NB4 (cell line): ENCODE data around the gene TAGLN3.

Experiments used
- POLR2A ChIP-seq: IDR thresholded peaks from 2 replicates; pipeline ENCODE4 v1.6.1; 2011; ENCODE audit warnings: mild to moderate bottlenecking; ENCODE audit not compliant: insufficient read length; ENCODE audit errors: extremely low read depth
- TF ChIP-seq, protein P1 (sequence below): IDR thresholded peaks from one replicate; pipeline ENCODE4 v1.5.1; 2012; ENCODE audit warnings: low read depth, low read length
- TF ChIP-seq, protein P2 (sequence below): IDR thresholded peaks from 2 replicates; pipeline ENCODE4 v1.6.1; 2011; ENCODE audit warnings: low read depth, low read length

- TF ChIP-seq, protein P1, sequence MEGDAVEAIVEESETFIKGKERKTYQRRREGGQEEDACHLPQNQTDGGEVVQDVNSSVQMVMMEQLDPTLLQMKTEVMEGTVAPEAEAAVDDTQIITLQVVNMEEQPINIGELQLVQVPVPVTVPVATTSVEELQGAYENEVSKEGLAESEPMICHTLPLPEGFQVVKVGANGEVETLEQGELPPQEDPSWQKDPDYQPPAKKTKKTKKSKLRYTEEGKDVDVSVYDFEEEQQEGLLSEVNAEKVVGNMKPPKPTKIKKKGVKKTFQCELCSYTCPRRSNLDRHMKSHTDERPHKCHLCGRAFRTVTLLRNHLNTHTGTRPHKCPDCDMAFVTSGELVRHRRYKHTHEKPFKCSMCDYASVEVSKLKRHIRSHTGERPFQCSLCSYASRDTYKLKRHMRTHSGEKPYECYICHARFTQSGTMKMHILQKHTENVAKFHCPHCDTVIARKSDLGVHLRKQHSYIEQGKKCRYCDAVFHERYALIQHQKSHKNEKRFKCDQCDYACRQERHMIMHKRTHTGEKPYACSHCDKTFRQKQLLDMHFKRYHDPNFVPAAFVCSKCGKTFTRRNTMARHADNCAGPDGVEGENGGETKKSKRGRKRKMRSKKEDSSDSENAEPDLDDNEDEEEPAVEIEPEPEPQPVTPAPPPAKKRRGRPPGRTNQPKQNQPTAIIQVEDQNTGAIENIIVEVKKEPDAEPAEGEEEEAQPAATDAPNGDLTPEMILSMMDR: no peak
- TF ChIP-seq, protein P2, sequence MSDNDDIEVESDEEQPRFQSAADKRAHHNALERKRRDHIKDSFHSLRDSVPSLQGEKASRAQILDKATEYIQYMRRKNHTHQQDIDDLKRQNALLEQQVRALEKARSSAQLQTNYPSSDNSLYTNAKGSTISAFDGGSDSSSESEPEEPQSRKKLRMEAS: no peak
- TF ChIP-seq POLR2A: no peak
These were observed 8.9 kb downstream of the TAGLN3 start for GRCh38 chr3:112007633-112008032.
